ENCODE data around the gene ZRANB1.
"Not testable (repeated sequence)": the region's sequence is repeated elsewhere in the genome, so short reads cannot be mapped to it uniquely, and the experiment has no call there.

Gene ZRANB1

DNA sequence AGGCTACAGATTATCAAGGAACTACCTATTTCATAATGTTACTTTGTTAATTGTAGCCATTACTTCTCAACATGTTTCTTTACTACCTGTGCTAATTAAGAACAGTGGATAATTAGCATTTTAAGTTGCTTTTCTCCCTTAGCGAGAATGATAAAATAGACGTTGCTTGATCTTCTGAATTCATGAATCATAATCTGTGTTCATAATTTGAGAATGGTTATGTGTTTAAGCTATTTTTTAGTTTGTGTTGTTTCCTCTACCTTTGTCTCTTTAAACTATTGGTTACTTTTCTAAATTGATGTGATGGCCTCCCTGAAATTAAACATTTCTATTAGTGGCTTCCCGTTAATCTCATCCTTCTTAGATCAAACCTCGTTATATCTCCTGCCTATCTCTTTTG is at the start of gene ZRANB1:
Gene ZRANB1 (plus strand): TSS at position 301 of the 400 bp plus-strand sequence. CDS start 371 bp downstream, outside the sequence.
- no peak for DNase-seq

DNA sequence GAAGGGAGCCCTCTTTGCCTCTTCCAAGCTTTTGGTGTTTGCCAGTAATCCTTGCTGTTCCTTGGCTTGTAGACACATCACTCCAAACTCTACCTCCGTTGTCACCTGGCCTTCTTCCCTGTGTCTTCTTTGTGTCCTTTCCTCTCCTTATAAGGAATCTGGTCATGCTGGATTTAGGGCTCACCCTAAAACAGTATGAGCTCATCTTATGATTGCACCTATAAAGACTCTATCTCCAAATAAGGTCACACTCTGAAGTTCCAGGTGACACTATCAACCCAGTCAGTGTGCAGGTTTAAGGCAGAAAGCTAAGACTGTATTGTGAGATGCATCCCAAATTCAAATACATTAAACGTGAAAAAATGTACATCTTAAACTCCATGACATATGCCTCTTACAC is 49.0 kb upstream of the ZRANB1 start:
- no peak for DNase-seq

DNA sequence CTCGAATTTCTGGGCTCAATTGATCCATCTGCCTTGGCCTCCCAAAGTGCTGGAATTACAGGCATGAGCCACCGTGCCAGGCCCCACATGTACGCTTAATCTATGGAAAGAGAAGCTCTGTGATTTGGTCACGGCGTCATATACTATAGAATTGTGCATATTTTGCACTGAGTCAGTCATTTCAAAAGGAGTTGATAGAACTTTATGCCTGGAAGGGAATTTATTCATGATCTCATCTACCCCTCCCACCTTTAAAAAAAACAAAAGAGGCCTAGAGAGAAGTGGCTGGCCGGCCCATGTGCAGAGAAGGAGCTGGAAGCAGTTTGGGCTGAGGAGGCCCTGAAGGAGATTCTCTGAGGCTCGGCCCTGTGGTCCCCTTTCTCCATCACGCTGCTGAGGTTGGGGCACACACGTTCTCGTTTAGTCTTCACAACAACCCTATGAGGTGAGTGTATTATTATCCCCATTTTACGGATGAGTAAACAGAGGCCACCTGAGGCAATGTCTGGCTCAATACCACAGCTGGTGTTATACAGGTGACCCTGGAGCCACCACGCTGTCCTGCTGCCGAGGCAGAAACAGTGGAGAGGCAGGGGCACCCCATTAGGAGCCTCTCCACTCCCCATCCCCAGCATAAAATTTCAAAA is 47.2 kb upstream of the ZRANB1 start:
- DNase-seq = no peak

DNA sequence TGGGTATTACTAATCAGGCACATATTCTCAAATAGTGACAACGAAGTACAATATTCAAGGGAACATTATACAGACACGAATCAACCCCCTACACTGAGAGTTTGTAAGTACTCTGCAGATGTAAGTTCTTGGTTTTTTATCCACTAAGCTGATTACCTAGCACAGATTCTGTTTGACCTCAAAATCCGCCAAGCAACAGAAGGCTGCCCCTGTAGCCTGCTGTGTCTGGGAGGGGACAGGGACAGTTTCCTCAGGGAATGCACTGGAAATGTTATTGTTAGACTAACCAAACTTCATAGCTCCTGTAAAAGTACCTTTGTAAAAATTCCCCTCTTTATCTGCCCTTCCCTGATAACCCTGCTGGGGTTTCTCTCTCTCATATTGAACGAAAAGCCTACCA is 45.2 kb upstream of the ZRANB1 start:
- DNase-seq = no peak

DNA sequence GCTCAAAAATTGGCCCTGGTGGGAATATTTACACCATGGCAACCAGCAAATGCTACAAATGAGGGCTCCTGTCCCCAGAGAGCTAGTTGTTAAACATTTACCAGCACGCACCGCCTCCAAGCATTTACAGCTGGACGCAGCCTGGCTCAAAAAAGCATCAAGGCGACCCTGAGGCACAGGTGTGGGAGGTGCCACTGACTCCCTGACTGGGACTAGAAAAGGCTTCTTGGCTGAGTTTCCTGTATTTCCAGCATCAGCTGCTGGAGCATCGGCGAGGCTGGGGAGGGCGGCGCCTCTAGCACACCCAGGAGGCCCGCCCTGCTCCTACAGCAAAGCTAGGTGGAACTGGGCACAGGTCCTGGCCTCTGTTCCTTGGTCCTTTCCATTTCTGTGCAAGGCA is 43.5 kb upstream of the ZRANB1 start:
- no peak for DNase-seq

DNA sequence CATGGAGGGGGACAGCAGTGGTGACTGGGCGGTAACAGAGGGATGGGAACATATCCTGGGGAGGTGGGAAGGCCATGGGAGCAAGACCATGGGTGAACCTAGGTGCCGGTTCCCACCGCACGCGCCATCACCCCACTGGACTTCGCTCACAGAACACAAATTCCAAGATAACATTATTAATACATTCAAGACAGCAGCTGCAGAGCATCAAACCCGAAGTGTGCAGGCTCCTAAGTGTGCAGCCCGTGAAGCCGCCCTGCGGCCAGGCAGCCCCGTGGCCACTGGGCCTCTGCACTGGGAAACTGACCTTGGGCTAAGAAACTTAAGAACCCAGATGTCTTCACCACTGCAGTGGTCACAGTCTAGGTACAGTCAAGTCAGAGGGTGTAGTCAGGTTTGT is 42.8 kb upstream of the ZRANB1 start:
- no peak for DNase-seq

DNA sequence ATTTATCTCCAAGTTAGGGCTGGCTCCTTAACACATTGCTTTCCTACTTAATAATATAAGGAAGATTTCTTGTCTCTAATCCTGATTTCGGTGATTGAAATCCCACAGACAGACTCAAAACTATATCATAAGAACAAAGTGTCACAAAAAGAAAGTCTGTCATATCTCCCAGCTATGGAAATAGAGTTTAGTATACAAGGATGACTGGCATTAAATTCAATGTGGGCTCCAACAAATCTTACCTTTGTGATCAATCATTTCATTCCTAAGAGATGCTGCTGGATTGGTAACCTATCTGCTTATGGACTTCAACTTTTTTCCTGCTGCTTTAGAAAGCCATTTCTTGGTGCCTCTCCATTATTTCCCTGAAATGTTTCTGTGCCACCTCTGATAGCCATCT is 39.5 kb upstream of the ZRANB1 start:
- no peak for DNase-seq

DNA sequence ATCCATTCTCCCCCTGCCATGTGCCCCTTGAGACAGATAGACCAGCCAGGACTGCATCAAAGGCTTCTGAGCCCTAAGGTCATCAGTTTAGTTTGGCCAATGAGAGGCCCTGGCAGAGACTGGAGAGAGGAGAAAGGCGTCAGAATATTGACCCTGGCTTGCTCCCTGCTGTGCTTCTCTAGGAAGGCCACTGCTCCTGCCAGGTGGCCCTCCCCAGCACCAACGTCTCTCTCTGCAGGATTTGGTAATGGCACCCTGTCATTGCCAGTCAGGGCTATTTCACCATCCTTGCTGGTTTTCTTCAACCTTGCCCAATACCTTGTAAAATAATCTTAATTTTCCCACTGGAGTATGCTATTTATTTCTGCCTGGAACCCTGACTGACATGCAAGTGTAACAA is 38.8 kb upstream of the ZRANB1 start:
- DNase-seq = no peak

DNA sequence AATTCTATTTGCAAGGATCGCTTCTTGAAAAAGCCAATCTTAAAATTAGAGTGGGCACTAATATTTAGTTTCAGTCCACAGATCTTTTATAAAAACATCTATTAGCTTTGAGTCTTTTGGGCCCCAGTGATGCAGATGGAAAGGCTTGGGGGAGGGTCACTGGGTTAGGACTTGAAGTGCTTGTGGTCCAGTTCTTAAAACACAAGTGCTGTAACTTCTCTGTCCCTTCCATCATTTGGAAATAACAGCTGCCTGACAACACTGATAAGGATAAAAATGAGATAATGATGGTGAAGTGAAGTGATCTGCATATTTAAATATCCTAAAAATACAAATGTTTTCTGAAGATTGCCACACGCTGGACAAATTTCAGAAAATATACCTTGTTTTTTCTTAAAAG is 37.1 kb upstream of the ZRANB1 start:
- no peak for DNase-seq

DNA sequence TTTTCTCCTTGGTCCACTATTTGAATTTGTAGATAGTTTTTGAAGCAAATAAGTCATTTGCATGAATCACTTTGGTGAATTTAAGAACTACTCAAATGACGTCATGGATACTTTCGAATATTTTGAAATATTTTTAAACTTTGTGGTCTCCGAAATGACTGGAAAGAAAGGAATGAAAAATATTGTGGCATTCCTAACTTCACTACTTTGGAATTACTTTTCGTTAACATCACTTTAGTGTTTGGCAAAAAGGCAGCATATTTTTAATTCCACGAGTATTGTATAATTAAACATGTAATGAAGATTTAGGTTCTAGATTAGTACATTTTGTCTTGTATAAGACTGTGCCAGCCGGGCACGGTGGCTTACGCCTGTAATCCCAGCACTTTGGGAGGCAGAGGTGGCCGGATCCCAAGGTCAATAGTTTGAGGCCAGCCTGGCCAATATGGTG is 35.3 kb upstream of the ZRANB1 start:
- no peak for DNase-seq

DNA sequence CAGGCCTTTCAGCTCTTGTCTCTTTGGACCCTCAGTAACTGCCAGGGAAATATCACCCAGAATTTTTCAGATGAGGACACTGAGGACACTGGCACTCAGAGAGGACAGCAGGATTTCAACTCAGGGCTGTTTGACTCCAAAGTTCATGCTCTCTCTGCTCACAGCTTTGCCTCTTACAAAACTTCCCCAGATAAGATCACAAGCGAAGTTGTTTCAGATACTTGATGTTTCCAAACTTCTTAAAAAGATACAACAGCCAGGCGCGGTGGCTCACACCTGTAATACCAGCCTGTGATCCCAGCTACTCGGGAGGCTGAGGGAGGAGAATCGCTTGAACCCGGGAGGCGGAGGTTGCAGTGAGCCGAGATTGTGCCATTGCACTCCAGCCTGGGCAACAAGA is 32.4 kb upstream of the ZRANB1 start:
- DNase-seq = no peak

DNA sequence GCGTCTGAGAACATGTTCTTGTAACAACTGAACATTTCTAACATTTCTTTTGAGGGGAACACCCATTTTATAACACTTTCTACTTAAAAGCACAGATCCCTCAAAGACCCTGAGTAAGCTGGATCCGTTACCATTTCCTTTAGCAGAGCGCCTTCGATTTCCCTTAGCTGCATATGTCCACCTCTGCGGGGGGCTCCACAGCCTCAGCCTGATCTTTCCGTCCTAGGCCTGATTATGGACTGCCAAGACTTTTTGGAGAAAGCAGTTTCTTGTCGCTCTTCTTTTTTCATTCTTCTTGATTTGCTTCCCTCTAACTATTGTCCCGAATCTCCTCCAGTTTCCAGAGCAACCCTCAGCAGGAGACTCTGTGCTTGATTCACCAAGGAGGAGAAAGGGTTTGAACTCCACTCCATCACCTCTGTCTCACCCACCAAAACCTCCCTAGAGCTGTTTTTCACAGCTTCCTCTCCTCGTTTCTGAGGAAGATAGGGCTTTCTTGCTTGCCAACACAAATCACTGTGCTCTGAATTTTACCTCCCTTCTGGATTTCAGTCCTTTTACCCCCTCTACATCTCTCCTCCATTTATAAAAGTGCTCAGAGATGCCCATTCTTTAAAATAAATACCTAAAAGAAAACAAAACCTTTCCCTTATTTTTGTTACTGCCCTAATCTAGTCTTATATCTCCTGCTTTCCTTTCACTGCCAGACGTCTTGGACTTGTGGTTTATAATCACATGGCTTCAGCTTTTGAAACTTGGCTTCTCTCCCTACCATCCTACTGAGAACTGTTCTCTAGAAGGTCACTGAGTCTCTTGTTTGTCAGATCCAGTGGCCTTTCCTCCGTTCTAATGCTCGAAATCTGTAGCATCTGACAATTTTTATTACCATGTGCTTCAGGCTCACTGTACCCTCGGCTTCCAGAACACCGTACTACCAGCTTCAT is 30.5 kb upstream of the ZRANB1 start:
- peak; percentile 1 for DNase-seq

DNA sequence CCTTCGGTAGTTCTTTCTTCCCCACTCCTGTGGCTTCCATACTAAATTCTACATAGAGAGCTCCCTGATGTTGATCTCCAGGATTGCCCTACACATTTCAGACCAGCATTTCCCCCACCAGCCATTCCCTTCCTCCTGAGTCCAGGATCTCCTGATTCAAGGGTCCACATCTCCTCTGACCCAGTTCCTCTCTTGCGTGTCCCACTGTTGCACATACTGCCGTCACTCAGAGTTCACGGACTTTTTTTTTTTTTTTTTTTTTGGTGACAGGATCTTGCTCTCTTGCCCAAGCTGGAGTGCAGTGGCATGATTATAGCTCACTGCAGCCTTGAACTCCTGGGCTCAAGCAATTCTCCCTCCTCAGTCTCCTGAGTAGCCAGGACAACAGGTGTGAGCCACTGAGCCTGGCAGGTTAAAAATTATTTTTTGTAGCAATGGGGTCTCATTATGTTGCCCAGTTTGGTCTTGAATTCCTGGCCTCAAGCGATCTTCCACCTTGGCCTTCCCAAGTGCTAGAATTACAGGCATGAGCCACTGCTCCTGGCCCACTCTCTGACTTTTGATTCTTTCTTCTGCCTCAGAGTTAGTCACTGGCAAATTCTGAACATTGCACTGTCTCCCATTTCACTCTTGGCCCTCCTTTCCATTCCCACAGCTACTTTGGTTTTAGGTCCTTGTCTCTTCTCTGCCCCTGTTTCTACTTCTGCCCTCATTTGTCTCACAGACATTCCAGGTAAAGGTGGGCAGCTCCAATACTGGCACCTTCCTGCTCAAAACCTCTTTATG is 29.6 kb upstream of the ZRANB1 start:
- no peak for DNase-seq

DNA sequence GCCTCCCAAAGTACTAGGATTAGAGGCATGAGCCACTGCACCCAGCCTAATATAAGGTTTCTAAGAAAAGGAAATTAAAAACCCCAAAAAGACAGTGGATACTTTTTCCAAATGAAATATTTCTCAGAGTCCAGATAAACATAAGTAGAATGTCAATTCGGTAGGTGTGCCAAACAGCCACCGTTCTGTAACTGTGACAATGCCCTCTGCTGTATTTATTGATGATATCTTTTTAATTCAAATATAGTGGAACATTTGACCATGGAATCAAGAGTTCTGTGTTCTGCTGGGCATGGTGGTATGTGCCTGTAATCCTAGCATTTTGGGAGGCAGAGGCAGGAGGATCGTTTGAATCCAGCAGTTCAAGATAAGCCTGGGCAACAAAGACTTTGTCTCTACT is 28.8 kb upstream of the ZRANB1 start:
- no peak for DNase-seq

DNA sequence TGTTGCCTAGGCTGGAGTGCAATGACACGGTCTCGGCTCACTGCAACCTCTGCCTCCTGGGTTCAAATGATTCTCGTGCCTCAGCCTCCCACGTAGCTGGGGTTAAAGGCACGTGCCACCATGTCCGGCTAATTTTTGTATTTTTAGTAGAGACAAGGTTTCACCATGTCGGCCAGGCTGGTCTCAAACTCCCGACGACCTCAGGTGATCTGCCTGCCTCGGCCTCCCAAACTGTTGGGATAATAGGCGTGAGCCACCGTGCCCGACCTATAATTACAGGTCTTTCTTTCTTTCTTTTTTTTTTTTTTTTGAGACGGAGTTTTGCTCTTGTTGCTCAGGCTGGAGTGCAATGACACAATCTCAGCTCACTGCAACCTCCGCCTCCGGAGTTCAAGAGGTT is 27.5 kb upstream of the ZRANB1 start:
- DNase-seq = not testable (repeated sequence)

DNA sequence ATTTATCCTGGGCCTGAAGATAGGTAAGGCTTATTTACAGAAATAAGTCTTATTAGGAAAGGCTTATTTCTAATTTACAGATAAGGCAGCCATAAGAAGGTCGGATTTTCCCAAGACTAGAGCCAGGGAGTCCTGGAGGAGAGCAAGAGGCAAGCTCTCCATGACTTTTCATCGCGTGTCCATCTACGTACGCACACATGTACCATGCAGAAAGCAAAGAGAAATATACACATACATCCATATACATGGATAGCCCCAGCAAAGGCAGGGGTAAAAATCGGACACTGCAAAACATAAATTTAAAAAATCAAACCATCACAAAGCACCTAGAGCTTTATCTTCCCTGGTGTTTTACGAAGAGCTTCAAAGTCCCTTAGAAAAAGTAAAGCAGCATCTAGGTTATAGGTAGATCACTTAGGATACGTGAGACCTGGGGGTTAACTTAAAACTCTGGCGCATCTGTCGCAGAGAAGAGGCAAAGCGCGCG is 25.8 kb upstream of the ZRANB1 start:
- peak; percentile 13 for DNase-seq

DNA sequence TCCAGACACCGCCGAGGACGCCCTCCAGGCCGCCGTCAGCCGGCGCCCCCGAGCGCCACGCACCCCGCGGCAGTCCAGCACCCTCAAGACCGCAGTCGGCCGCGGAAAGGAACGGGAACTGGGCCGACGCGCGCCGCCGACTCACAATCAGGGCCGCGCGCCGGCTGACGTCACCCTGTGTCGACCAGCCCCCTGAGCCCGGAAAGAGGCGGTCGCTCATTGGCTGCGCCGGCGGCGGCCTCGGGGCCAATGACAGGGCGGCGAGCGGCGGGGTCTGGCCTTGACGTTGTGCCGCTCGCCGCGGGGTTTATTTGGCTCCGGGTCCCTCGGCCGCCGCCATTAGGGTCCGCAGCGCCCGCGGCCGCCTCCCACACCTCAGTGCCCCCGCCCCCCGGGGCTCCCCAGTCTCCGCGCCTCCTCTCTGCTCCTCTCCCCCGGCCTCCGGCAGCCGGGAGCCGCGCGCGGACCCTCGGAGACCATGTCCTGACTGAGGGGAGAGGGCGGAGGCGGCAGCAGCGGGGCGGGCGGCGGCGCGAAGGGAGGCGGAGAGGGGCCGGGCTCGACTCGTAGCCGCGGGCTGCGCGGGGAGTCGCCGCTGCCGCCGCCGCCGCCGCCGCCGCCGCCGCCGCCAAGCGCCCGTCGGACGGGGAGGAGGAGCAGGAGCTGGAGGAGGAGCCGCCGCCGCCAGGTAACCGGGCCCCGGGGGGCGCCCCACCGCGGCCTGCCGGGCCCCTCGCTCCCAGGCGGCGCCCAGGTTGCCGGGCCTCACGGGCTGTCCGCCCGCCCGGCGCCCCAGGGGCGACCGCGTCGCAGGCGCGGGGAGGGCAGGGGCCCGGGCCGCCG is 25.1 kb upstream of the ZRANB1 start:
- DNase-seq = peak; percentile 77

DNA sequence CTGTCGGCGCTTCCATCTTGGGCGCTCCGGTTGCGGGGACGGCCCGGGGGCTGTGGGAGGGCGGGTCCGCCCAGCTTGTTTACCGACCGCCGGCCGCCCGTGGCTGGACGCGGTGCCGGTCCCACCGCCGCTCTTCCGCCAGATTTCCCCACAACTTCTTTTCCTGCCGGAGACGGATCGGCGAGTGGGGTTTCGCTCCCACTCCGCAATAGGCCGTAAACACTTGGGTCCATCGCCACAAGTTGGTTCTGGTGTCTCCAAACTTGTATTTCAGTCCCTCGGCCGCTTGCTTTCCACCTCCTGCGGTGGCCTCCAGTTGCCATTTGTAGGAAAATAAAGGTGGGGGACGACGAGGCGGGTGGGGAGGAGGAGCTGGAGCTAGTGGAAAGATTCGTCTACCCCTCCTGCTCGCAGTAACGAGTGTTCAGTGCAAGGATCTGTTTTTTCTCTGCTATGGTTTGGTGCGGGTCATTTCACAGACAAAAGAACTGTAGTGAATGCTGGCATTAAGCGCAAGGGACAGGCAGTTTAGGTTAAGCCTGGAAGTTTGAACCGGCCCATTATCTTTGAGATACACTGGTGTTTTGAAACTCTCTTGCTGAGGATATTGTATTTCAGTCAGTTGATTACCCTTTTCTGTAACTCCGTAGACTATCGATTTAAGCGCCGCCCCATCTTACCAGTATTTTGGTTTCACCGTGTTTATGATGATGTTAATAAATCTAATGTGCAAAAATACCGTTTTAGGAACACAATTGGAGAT is 24.3 kb upstream of the ZRANB1 start:
- peak; percentile 5 for DNase-seq

DNA sequence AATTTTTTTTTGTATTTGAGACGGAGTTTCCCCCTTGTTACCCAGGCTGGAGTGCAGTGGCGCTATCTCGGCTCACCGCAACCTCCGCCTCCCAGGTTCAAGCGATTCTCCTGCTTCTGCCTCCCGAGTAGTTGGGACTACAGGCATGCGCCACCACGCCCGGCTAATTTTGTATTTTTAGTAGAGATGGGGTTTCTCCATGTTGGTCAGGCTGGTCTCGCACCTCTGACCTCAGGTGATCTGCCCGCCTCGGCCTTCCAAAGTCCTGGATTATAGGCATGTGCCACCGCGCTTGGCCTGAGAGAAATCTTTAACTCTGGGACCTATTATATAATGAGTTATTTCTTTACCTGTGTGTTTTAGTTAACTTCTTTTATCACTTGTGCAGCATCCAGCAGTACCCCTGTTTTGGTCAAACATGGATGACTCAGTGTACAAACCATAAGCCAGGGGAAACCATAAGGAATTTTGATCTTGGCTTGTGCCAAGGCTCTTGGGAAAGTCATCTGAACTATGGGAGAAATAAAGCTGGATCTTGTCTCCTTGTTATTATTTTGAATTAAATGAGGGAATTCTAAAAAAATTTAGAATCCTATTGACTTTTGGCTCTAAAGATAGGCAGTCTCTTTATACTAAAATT is 23.6 kb upstream of the ZRANB1 start:
- no peak for DNase-seq

DNA sequence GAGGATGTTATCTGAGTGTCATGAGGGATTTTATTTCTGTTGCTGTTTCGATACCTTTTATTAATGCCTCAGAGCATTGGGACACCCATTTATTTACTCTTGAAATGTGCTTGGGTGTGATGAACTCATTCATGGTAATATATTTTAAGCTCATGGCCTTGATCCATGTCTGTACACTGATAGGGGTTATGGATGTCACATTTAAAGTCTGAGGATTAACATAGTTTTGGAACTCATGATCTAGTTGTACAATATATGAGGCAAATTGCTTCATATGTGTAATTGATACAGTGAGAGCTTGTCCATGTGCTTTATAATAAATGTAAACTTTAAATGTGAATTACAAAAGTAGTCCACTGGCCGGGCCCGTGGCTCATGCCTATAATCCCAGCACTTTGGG is 23.0 kb upstream of the ZRANB1 start:
- DNase-seq = no peak

DNA sequence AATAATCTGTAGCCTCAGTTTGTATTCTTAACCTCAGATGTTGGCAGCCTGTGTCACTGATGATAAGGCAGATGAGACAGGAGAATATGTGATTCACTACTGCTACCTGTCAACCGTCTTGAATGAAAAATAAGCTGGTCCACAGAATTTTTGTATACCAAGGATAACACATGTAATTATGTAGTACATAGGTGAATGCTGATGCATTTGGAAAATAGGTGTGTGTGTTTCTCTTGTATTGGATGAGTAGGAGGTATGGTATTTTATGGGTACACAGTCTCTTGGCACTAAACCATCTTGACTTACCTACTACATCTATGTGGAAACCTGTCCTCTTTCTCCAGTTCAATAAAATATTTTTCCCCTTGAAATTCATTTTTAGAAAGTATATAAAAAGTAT is 20.7 kb upstream of the ZRANB1 start:
- DNase-seq = no peak

Data from DMS79 treated with DMSO at 0.1 percent for 48 hours (cell line).